Rectal smooth muscle tissue (tissue), 1 donor: ENCODE results near the gene TNNI3.

ENCODE experiments used
- H3K27ac ChIP-seq: one replicate; pipeline ENCODE4 v1.7.0; 2013; ENCODE audit warnings: low read depth, low read length, inconsistent platforms
- H3K27me3 ChIP-seq: one replicate; pipeline ENCODE4 v1.7.0; 2013; ENCODE audit warnings: low read length; ENCODE audit not compliant: control insufficient read depth, insufficient read depth
- H3K36me3 ChIP-seq: one replicate; pipeline ENCODE4 v1.7.0; 2013; ENCODE audit warnings: low read length; ENCODE audit not compliant: control insufficient read depth, insufficient read depth
- H3K4me1 ChIP-seq: one replicate; pipeline ENCODE4 v1.7.0; 2013; ENCODE audit warnings: low read length; ENCODE audit not compliant: control insufficient read depth, insufficient read depth
- H3K4me3 ChIP-seq: one replicate; pipeline ENCODE4 v1.7.0; 2013; ENCODE audit warnings: low read length
- H3K9ac ChIP-seq: one replicate; pipeline ENCODE4 v1.7.0; 2013; ENCODE audit warnings: low read length

Gene TNNI3

DNA sequence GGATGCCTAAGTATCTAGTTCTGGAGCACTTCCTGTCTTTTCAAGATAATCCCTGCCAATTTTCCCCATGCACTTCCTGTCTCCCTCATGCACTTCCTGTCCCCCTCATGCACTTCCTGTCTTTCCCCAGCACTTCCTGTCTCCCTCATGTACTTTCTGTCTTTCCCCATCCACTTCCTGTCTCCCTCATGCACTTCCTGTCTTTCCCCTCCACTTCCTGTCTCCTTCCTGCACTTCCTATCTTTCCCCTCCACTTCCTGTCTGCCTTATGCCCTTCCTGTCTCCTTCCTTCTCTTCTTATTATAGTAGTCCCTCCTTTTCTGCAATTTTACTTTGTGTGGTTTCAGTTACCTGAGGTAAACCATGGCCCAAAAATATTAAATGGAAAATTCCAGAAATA, 5.5 kb downstream of the TNNI3 start:
- Histone ChIP-seq H3K36me3 (no peaks in the 10 kb centered on the region), H3K4me3 (no peak overlapping the region), H3K9ac (no peak overlapping the region), H3K27me3 (peaks cover 16% of the 10 kb centered on the region), H3K27ac (no peak overlapping the region), H3K4me1 (no peaks in the 10 kb centered on the region)

- H3K9ac ChIP-seq, result no peak within 1 kb of the TSS
- no peak within 1 kb of the TSS for H3K4me3 ChIP-seq
- no peak within 1 kb of the TSS for H3K27ac ChIP-seq
- peaks cover 24% of the 10 kb centered on the region for H3K27me3 ChIP-seq
- H3K4me1 ChIP-seq, result no peaks in the 10 kb centered on the region
- no peaks in the 10 kb centered on the region for H3K36me3 ChIP-seq
Observed at GRCh38 chr19:55149078-55150003, 8.2 kb downstream of the TNNI3 start, which contains the start of gene TNNT1. Gene TNNT1, minus strand, starts transcription at chr19:55149206. Its CDS starts 2,049 bp downstream, at chr19:55147157.

DNA sequence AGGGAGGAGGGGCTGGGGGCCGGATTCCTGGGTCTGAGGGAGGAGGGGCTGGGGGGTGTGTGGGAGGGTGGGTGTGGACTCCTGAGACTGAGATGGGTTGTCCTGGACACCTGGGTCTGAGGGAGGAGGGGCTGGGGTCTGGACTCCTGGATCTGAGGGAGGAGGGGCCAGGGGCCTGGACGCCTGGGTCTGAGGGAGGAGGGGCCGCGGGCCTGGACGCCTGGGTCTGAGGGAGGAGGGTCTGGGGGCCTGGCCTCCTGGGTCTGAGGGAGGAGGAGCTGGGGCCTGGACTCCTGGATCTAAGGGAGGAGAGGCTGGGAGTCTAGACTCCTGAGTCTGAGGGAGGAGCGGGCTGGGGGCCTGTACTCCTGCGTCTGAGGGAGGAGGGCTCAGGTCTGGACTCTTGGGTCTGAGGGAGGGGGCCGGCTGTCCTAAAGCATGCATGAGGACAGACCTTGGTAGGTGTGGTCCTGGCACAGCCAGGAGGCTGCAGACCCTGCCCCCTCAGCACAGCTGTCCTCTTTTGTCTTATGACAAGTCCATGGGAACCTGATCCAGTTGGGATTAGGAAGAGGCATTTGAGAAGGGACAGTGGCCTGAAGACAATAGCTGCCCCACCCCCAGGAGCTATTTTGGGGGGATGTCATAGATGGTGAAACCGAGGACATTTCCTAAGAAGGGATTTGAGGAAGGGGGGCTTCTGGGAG, 9.8 kb downstream of the TNNI3 start:
- Histone ChIP-seq H3K9ac (no peak overlapping the region), H3K4me3 (no peak overlapping the region), H3K27me3 (peaks cover 30% of the 10 kb centered on the region), H3K36me3 (no peaks in the 10 kb centered on the region), H3K4me1 (no peaks in the 10 kb centered on the region), H3K27ac (no peak overlapping the region)

GRCh38 chr19:55146705-55147273, 10.7 kb downstream of the TNNI3 start:
- no peaks in the 10 kb centered on the region for H3K4me1 ChIP-seq
- H3K27me3 ChIP-seq, result peaks cover 32% of the 10 kb centered on the region
- H3K9ac ChIP-seq, result no peak overlapping the region
- no peak overlapping the region for H3K4me3 ChIP-seq
- no peaks in the 10 kb centered on the region for H3K36me3 ChIP-seq
- H3K27ac ChIP-seq, result no peak overlapping the region

- Histone ChIP-seq H3K9ac (no peak overlapping the region), H3K27ac (no peak overlapping the region), H3K4me1 (no peaks in the 10 kb centered on the region), H3K36me3 (no peaks in the 10 kb centered on the region), H3K27me3 (peaks cover 35% of the 10 kb centered on the region), H3K4me3 (no peak overlapping the region)
Observed at GRCh38 chr19:55146078-55146704, 11.3 kb downstream of the TNNI3 start.

- no peak overlapping the region for H3K9ac ChIP-seq
- H3K4me1 ChIP-seq, result no peaks in the 10 kb centered on the region
- no peaks in the 10 kb centered on the region for H3K36me3 ChIP-seq
- H3K4me3 ChIP-seq, result no peak overlapping the region
- no peak overlapping the region for H3K27ac ChIP-seq
- peaks cover 40% of the 10 kb centered on the region for H3K27me3 ChIP-seq
Observed at GRCh38 chr19:55145232-55145631, 12.3 kb downstream of the TNNI3 start.

- H3K27ac ChIP-seq, result no peak overlapping the region
- H3K27me3 ChIP-seq, result peaks cover 27% of the 10 kb centered on the region
- H3K4me3 ChIP-seq, result no peak overlapping the region
- no peaks in the 10 kb centered on the region for H3K4me1 ChIP-seq
- no peaks in the 10 kb centered on the region for H3K36me3 ChIP-seq
- H3K9ac ChIP-seq, result no peak overlapping the region
Observed at GRCh38 chr19:55141696-55142095, 15.8 kb downstream of the TNNI3 start.

DNA sequence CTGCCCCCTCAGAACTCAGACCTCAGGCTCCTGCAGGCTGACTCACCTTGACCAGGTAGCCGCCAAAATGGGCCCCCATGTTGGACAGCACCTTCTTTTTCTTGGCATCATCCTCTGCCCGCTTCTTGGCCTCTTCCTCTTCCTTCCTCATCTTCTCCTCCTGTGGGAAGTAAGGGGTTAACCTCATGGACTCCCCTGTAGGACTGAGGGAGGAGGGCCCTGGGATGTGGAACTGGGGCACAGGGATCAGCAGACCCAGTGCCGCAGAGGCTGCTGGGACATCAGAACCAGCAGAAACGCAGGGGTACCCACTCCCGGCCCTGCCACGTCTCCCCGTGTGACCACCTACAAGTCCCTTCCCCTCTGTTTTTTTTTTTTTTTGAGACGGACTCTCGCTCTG, 19.6 kb downstream of the TNNI3 start:
- Histone ChIP-seq H3K36me3 (no peaks in the 10 kb centered on the region), H3K27me3 (peaks cover 21% of the 10 kb centered on the region), H3K9ac (no peak overlapping the region), H3K4me3 (no peak overlapping the region), H3K4me1 (no peaks in the 10 kb centered on the region), H3K27ac (no peak overlapping the region)

DNA sequence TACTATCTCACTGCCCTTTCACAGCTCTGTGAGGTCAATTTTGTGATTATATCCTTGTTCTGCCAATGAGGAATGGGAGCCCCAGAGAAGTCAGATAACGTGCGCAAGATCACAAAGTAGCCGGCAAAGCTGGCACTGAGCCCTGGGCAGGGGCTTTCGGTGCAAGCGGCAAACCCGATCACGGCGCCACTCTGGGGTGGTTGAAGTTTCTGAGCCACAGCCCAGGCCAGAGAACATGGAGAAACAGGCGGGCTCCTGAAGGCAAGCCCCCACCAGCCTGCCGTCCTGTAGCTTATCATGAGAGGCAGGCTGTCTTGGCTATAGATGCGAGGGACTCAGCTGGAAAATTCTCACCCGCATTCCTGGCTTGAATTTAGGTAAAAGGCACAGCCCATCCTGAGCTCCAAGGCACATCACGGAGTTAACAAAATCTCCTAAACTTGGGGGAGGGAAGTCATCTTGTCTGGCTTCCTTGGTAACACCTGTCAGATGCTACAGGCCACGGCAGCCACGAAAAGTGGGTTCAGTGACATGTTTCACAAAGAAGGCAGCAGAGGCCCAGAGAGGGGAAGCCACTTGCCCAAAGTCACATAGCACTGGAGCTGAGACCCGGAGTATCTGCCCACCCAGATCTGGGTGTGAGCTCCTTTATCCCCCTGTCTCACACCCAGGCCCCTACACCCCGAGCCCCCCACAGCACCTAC, 21.0 kb downstream of the TNNI3 start:
- Histone ChIP-seq H3K27ac (no peak overlapping the region), H3K4me3 (no peak overlapping the region), H3K9ac (no peak overlapping the region), H3K4me1 (no peaks in the 10 kb centered on the region), H3K36me3 (no peaks in the 10 kb centered on the region), H3K27me3 (peaks cover 16% of the 10 kb centered on the region)

GRCh38 chr19:55134736-55135135, 22.8 kb downstream of the TNNI3 start:
- Histone ChIP-seq H3K27me3 (peaks cover 11% of the 10 kb centered on the region), H3K27ac (no peak overlapping the region), H3K9ac (no peak overlapping the region)

DNA sequence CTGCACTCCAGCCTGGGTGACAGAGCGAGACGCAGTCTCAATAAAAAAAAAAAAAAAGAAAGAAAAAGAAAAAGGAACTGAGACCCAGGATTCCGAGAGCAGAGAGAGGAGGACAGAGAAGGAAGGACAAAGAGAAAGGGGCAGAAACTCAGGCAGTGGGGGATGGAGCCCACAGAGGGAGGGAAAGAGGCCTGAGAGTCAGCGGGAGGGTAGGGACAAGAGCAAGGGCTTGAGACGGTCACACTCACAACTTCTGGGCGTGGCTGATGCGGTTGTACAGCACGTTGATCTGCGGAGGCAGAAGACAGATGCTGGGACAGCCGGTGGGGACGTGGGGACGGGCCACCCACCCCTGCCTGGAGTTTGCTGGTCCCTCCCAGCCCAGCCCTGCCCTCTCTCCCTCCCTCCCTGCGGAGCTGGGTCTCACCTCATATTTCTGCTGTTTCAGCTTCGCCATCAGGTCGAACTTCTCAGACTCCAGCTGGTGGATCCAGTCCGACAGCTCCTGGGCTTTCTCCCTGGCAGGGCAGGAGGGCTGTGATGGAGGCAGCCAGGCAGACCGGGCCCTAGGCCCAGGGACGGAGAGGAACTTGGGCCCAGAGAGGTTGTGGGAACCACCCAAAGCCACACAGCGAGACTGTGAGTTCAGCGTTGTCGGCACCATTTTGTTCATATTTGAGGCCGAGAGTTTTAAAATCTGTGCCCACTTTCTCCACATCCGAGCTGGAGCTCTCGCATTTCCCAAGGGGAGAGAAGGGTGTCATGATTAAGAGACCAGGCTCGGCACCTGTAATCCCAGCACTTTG, 23.7 kb downstream of the TNNI3 start:
- Histone ChIP-seq H3K4me1 (no peaks in the 10 kb centered on the region), H3K4me3 (no peak overlapping the region), H3K27me3 (peaks cover 11% of the 10 kb centered on the region), H3K36me3 (no peaks in the 10 kb centered on the region), H3K9ac (no peak overlapping the region), H3K27ac (no peak overlapping the region)

More at GRCh38 chr19:55134736-55135135, 22.8 kb downstream of the TNNI3 start:
- Histone ChIP-seq H3K4me3 (no peak overlapping the region), H3K4me1 (no peaks in the 10 kb centered on the region), H3K36me3 (no peaks in the 10 kb centered on the region)
